HG03442 (cell line): Measurements from ENCODE around the gene YRDC.

Experiments used
- ATAC-seq: cut with Tn5 transposase; IDR thresholded peaks from one replicate; pipeline ENCODE4 v1.9.1; 2021; ENCODE audit warnings: mild to moderate bottlenecking, moderate library complexity; ENCODE audit not compliant: unreplicated experiment

YRDC gene

GRCh38 chr1:37822906-37823815, 15.2 kb upstream of the YRDC start:
- ATAC-seq = no peak

DNA sequence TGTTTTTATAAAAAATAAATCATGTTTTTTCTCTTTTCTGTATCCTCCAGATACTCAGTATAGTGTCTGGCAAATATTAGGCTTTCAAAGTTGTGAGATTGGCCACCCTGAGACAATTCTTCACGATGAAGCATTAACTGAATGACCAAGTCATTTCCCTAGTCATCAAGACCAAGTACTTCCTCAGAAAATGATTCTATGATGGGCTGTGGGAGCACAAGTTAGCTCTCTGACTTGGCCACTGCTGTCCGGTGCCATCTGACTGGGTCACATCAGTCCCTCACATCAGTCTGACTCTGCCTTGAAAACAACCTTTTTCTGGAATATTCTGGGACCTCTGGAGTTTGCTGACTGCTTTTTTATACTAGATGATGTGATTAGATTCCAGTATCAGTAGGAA, 13.5 kb upstream of the YRDC start:
- ATAC-seq = no peak

DNA sequence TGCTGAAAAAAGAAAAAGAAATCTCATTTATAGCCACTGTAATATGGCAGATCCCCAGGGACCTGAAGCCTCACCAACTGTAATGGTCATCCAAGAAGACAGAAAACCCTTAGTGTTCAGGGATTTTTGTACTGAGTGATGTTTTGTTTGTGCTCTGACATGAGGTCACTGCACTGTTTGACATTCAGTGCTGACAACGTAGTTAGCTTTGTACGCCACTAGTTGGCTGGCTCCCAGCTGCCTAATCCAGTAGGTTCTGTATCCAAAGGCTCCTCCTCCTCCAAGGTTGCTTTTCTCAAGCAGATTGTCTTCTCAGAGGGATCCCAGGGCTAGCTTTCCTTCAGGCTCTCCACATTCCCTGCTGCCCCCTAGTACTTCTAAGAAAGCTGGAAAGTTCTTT, 9.5 kb upstream of the YRDC start:
- no peak for ATAC-seq

DNA sequence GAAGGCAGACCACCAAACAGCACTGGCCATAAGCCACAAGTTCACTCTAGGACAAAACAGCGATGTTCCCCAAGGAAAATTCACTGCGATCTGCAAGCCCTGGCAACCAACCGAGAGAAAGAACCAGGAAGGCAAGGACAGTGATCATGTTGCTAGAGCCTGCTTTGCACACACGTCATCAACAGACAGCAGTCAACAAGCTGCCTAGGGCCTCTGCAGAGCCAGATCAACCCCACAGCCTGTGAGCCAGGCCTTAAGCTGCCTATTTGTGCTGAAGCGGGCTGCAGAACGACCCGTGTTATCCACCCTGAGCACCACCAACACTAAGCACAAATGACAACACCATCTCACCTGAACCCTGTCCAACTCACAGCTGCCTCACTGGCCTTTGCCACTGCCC, 6.2 kb upstream of the YRDC start:
- ATAC-seq = no peak

DNA sequence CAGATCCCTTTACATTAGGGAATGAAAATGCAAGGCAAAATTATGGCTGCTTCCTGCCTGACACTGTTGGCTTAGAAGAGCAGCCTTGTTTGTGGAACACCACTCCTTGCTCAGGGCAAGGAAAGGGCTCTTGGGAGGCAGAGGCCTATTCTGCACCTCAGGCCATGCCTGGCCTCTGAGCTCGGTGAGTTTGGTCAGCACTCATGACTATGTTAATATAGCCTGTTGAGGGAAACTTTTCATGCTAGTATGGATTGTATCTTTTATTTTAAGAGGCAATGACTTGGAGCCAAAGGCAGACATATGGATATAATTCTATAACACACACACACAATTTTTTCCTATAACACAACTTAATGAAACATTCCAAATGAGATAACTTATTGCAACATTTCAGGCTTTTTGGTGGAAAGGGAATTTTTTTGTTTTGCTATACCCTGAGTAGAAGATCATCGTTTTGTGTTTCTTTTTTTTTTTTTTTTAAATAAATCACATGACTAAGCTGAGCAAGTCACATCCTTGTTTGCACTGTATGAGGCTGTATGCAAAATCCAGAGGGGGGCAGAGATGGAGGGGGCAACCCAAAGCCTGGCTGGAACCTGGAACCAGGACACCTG, 5.6 kb upstream of the YRDC start:
- ATAC-seq = no peak

DNA sequence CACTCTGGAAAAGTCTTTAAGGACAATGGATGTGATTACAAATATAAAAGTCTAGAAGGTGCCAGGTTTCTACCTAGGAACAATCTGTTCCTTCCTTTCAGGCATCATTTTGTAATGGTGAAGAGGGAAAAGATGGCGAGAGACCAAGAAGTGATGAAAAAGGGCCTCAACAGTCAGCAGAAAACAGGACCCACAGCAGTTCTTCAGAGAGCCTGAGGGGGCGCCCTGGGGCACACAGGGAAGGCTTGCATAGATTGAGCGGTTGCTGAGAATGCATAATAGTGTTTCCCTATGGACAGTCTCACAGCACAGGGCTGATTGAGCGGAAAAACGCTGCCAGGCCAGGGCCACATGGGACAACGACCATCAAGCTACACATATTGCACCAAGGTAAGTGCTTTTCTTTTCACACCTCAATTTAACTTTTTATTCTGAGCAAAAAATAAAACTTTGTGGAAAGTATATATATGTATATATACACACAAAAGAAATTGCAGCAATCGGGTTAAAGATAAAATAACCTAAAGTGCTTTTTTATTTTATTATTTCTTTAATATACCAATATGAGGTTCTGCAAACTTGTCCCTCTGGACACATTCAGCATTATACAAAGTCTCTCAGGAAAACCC, 3.1 kb upstream of the YRDC start:
- no peak for ATAC-seq

DNA sequence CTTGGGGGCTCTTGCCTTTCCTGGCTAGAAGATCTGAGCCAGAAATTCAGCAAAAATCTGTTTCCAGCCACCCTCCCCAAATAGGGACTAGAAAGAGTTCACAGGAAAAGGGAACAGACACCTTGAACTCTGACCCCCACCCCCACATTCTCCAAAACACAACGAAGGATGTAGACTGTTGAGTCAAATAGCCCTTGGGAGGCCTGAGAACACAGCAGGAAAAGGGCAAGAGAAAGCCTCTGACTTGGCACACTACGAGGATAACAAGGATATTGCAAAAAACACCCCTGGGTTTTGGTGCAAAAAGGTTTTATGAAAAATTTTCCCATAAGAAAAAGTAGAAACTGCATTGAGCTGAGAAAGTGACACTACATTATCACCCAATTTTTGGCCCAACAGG, 1.9 kb upstream of the YRDC start:
- ATAC-seq = no peak

- peak; percentile 32 for ATAC-seq
Observed at GRCh38 chr1:37808369-37809319, 636 bp upstream of the YRDC start.

GRCh38 chr1:37807220-37807554, 821 bp downstream of the YRDC start:
- no peak for ATAC-seq

GRCh38 chr1:37802439-37802838, 5.6 kb downstream of the YRDC start:
- ATAC-seq = no peak

DNA sequence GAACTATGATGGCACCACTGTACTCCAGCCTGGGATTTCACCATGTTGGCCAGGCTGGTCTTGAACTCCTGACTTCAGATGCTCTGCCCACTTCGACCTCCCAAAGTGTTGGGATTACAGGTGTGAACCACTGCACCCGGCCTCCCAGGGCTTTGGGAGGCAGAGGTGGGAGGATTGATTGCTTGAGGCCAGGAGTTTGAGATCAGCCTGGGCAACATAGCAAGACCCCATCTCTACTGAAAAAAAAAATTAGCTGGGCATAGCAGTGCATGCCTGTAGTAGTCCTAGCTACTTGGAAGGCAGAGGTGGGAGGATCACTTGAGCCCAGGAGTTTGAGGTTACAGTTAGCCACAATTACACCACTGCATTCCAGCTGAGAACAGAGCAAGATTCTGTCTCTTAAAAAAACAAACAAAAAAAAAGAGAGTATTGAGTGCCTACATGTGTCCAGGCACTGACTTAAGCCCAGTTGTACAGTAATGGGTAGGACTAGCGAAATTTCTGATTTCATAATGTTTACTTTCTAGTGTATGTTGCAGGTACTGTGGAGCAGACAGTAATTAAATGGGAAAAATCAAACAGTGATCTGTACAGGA, 10.2 kb downstream of the YRDC start:
- ATAC-seq = no peak

GRCh38 chr1:37795340-37796125, 12.5 kb downstream of the YRDC start:
- no peak for ATAC-seq

DNA sequence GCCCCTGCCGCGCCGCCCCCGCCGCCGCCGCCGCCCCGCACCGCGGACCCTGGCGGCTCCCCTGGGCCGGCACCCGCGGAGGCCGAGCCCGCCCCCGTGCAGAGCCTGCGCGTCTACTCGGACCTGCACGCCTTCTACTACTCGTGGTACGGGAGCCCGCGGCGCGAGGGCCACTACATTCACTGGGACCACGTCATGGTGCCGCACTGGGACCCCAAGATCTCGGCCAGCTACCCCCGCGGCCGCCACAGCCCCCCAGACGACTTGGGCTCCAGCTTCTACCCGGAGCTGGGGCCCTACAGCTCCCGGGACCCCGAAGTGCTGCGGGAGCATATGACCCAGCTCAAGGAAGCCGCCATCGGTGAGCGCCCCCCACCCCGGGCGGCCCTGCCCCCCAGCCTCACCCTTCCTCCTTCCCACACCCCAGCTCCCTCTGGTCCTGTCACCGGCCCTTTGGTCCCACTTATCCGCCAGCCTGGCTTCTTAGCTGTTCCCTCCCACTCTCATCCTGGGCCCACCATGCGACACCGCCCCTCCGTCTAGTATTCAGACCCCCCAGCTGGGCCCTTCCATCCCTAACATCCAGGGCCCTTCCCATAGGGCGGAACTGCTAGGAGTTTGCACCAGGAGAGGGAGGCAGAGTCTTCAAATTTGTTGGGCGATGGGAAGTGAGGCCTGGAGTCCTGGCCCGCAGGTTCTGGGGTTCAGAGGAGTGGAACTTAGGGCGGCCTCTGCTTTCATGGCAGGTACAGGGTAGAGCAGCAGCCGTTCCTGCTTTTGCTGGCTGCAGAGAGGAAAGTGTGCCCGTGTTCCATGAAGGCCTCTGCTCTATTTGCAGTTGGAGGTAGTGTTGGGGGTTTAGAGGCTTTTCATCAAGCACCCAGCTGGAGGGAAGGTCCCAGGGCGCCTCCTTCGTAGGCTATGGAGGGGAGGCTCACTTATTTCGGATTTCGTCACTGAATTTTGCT, 13.4 kb downstream of the YRDC start:
- ATAC-seq = no peak

- ATAC-seq = no peak
Observed at GRCh38 chr1:37793773-37794371, 14.1 kb downstream of the YRDC start, which contains the start of gene MANEAL. TSS of gene MANEAL (plus strand) at chr1:37793847. CDS start at chr1:37794183, 336 bp downstream.

DNA sequence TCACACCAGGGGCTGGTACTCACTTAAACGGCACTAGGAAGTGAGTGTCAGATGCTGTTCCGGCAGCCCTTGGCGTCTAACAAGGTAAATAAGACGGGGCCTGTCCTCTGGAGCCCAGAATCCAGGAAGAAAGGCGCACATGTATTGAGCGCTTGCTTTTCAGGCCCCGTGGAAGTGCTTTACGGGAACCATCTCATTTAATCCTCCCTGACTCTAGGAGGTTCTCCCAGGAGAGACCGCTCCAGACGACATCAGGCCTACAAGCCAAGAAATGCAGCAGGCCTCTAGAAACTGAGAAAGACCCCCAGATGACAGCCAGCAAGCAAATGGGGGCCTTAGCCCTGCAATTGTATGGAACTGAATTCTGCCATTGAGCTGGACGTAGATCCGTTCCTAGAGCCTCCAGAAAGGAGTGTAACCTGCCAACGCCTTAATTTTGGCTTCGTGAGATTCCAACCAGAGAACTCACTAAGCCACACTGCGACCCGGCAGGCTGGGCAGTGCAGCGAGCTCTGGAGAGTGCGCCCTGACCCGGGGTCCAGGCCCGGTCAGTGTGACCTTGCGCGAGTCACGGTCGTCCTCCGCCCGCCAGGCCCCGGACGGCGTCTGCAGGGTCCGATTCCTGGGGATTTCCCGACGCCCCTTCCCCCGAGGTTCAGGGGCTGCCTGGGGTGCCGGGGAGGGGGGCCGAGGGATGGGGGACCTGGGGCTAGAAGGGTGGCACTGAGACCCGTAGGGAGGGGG, 14.9 kb downstream of the YRDC start:
- ATAC-seq = no peak

DNA sequence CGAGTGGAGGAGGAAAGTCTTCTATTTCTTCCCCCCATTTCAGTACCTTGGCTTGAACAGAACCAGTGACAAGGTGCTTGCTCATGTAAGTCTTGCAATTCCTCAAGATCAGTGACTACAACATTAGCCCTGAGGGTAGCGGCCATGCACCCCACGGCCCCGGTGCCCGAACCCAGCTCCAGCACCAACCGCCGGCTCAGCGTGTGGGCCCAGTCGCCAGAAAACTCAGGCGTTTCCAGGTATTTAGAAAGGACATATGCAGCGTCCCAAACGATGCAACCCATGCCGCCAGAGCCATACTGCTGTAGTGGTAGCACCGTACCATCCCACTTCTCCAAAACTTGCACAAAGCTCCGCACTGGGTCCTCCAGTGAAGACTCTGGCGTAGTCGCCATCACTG, 25.5 kb downstream of the YRDC start:
- no peak for ATAC-seq

- ATAC-seq = no peak
Observed at GRCh38 chr1:37778654-37779053, 29.4 kb downstream of the YRDC start.
